Measurements from ENCODE around the gene NAALADL2. TPM values are rescaled to one million over a fixed set of nuclear protein-coding genes. Genes with fewer than 3 reads are reported as not detected.
"Not testable (repeated sequence)": the region's sequence is repeated elsewhere in the genome, so short reads cannot be mapped to it uniquely, and the experiment has no call there.

Gene NAALADL2
- total and polyA plus RNA-seq, 4 donors = 0.28 to 4.6 (median 3.1) TPM

DNA sequence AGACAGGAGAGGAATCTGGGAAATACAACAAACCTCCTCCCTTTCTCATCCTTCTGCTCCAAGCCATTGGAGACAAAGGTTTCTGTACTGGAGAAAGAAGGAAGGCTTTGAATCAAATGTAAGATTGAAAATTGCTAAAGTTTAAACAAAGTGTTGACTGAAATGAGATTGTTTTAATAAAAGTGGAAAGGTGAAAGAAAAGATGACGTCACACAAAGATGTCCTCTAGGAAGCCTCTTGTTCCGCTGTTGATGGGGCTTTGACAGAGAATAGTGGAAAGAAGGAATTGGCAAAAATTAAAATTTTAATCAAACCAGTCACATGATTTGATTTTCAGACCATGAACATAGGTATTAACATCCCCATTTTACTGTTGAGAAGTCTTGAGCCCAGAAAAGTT lies 967.6 kb downstream of the NAALADL2 start:
- 96% methylated on average over 2 of the region's 2 CpGs for WGBS
- Histone ChIP-seq H3K27me3 (ENCODE audit: control insufficient read depth in 4 of 4, insufficient read depth in 4 of 4, low read length in 3 of 4) (no peaks in the 10 kb centered on the region), H3K9me3 (ENCODE audit: control insufficient read depth in 4 of 4, low read length in 3 of 4) (no peaks in the 10 kb centered on the region), H3K36me3 (ENCODE audit: control insufficient read depth in 4 of 4, insufficient read depth in 3 of 4, low read depth in 1 of 4, low read length in 3 of 4) (no peaks in the 10 kb centered on the region), H3K9ac (ENCODE audit: low read depth in 1 of 2, low read length in 2 of 2) (no peak overlapping the region), H3K4me3 (ENCODE audit: low read depth in 1 of 3, low read length in 3 of 3) (no peak overlapping the region), H3K27ac (ENCODE audit: low read depth in 1 of 2, low read length in 2 of 2) (no peak overlapping the region), H3K4me1 (ENCODE audit: control insufficient read depth in 4 of 4, insufficient read depth in 4 of 4, low read length in 3 of 4) (no peaks in the 10 kb centered on the region)
- no peak for DNase-seq (ENCODE audit: low spot score)
- no peak for TF ChIP-seq TAF1 (conservative IDR thresholded peaks at IDR 0.05)
- TF ChIP-seq, protein P1, sequence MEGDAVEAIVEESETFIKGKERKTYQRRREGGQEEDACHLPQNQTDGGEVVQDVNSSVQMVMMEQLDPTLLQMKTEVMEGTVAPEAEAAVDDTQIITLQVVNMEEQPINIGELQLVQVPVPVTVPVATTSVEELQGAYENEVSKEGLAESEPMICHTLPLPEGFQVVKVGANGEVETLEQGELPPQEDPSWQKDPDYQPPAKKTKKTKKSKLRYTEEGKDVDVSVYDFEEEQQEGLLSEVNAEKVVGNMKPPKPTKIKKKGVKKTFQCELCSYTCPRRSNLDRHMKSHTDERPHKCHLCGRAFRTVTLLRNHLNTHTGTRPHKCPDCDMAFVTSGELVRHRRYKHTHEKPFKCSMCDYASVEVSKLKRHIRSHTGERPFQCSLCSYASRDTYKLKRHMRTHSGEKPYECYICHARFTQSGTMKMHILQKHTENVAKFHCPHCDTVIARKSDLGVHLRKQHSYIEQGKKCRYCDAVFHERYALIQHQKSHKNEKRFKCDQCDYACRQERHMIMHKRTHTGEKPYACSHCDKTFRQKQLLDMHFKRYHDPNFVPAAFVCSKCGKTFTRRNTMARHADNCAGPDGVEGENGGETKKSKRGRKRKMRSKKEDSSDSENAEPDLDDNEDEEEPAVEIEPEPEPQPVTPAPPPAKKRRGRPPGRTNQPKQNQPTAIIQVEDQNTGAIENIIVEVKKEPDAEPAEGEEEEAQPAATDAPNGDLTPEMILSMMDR (IDR thresholded peaks at IDR 0.05; ENCODE audit: low read depth, low read length, missing input control) = no peak
- no peak for TF ChIP-seq HNF4A (conservative IDR thresholded peaks at IDR 0.05)
- no peak for TF ChIP-seq RAD21 (IDR thresholded peaks at IDR 0.05)

DNA sequence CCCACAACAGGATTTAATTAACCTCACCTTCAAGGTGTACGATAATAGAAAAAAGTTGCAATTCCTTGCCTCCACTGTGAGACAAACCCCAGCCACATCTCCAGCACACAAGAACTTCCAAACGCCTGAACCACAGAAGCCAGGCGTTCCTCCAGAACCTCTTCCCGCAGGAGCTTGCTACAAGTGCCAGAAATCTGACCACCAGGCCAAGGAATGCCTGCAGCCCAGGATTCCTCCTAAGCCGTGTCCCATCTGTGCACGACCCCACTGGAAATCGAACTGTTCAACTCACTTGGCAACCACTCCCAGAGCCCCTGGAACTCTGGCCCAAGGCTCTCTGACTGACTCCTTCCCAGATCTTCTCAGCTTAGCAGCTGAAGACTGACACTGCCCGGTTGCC lies 970.7 kb downstream of the NAALADL2 start:
- H3K4me3 ChIP-seq (ENCODE audit: low read depth in 1 of 3, low read length in 3 of 3); DNase-seq (ENCODE audit: low spot score); H3K9me3 ChIP-seq (ENCODE audit: control insufficient read depth in 4 of 4, low read length in 3 of 4); H3K4me1 ChIP-seq (ENCODE audit: control insufficient read depth in 4 of 4, insufficient read depth in 4 of 4, low read length in 3 of 4); H3K9ac ChIP-seq (ENCODE audit: low read depth in 1 of 2, low read length in 2 of 2); H3K27me3 ChIP-seq (ENCODE audit: control insufficient read depth in 4 of 4, insufficient read depth in 4 of 4, low read length in 3 of 4); H3K27ac ChIP-seq (ENCODE audit: low read depth in 1 of 2, low read length in 2 of 2); H3K36me3 ChIP-seq (ENCODE audit: control insufficient read depth in 4 of 4, insufficient read depth in 3 of 4, low read depth in 1 of 4, low read length in 3 of 4): not testable (repeated sequence)
- WGBS = 83% methylated on average over 8 of the region's 8 CpGs

- not testable (repeated sequence) for DNase-seq (ENCODE audit: low spot score); H3K27me3 ChIP-seq (ENCODE audit: control insufficient read depth in 4 of 4, insufficient read depth in 4 of 4, low read length in 3 of 4); H3K9me3 ChIP-seq (ENCODE audit: control insufficient read depth in 4 of 4, low read length in 3 of 4); H3K4me3 ChIP-seq (ENCODE audit: low read depth in 1 of 3, low read length in 3 of 3); H3K36me3 ChIP-seq (ENCODE audit: control insufficient read depth in 4 of 4, insufficient read depth in 3 of 4, low read depth in 1 of 4, low read length in 3 of 4); H3K9ac ChIP-seq (ENCODE audit: low read depth in 1 of 2, low read length in 2 of 2); H3K27ac ChIP-seq (ENCODE audit: low read depth in 1 of 2, low read length in 2 of 2); H3K4me1 ChIP-seq (ENCODE audit: control insufficient read depth in 4 of 4, insufficient read depth in 4 of 4, low read length in 3 of 4)
- WGBS = 88% methylated on average over 6 of the region's 6 CpGs
These were observed 976.6 kb downstream of the NAALADL2 start for GRCh38 chr3:175835763-175836162.

- Histone ChIP-seq H3K4me3 (ENCODE audit: low read depth in 1 of 3, low read length in 3 of 3) (no peak overlapping the region), H3K27ac (ENCODE audit: low read depth in 1 of 2, low read length in 2 of 2) (no peak overlapping the region), H3K36me3 (ENCODE audit: control insufficient read depth in 4 of 4, insufficient read depth in 3 of 4, low read depth in 1 of 4, low read length in 3 of 4) (no peaks in the 10 kb centered on the region), H3K9ac (ENCODE audit: low read depth in 1 of 2, low read length in 2 of 2) (no peak overlapping the region), H3K9me3 (ENCODE audit: control insufficient read depth in 4 of 4, low read length in 3 of 4) (no peaks in the 10 kb centered on the region), H3K27me3 (ENCODE audit: control insufficient read depth in 4 of 4, insufficient read depth in 4 of 4, low read length in 3 of 4) (no peaks in the 10 kb centered on the region), H3K4me1 (ENCODE audit: control insufficient read depth in 4 of 4, insufficient read depth in 4 of 4, low read length in 3 of 4) (no peaks in the 10 kb centered on the region)
- DNase-seq (ENCODE audit: low spot score) = no peak
- WGBS = 75% methylated on average over 4 of the region's 4 CpGs
- TF ChIP-seq, protein P2, sequence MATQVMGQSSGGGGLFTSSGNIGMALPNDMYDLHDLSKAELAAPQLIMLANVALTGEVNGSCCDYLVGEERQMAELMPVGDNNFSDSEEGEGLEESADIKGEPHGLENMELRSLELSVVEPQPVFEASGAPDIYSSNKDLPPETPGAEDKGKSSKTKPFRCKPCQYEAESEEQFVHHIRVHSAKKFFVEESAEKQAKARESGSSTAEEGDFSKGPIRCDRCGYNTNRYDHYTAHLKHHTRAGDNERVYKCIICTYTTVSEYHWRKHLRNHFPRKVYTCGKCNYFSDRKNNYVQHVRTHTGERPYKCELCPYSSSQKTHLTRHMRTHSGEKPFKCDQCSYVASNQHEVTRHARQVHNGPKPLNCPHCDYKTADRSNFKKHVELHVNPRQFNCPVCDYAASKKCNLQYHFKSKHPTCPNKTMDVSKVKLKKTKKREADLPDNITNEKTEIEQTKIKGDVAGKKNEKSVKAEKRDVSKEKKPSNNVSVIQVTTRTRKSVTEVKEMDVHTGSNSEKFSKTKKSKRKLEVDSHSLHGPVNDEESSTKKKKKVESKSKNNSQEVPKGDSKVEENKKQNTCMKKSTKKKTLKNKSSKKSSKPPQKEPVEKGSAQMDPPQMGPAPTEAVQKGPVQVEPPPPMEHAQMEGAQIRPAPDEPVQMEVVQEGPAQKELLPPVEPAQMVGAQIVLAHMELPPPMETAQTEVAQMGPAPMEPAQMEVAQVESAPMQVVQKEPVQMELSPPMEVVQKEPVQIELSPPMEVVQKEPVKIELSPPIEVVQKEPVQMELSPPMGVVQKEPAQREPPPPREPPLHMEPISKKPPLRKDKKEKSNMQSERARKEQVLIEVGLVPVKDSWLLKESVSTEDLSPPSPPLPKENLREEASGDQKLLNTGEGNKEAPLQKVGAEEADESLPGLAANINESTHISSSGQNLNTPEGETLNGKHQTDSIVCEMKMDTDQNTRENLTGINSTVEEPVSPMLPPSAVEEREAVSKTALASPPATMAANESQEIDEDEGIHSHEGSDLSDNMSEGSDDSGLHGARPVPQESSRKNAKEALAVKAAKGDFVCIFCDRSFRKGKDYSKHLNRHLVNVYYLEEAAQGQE (IDR thresholded peaks at IDR 0.05) = no peak
- TF ChIP-seq JUND (IDR thresholded peaks at IDR 0.05) (no peak), TAF1 (conservative IDR thresholded peaks at IDR 0.05) (no peak), SP1 (IDR thresholded peaks at IDR 0.05) (no peak), GABPA (IDR thresholded peaks at IDR 0.05 in 1 of 2, conservative IDR thresholded peaks at IDR 0.05 in 1 of 2) (no peak), NR2F2 (IDR thresholded peaks at IDR 0.05) (no peak), HNF4G (IDR thresholded peaks at IDR 0.05) (no peak), HNF4A (conservative IDR thresholded peaks at IDR 0.05) (no peak), ZBTB33 (IDR thresholded peaks at IDR 0.05) (no peak), RAD21 (IDR thresholded peaks at IDR 0.05) (no peak), MAX (IDR thresholded peaks at IDR 0.05) (no peak)
- TF ChIP-seq, protein P3, sequence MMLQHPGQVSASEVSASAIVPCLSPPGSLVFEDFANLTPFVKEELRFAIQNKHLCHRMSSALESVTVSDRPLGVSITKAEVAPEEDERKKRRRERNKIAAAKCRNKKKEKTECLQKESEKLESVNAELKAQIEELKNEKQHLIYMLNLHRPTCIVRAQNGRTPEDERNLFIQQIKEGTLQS (IDR thresholded peaks at IDR 0.05) = no peak
- TF ChIP-seq, protein P1 (IDR thresholded peaks at IDR 0.05; ENCODE audit: low read depth, low read length, missing input control) = no peak
These were observed 977.5 kb downstream of the NAALADL2 start for GRCh38 chr3:175836617-175837016.

All from liver (tissue), 9 donors.